GM19438 (cell line): ENCODE measurements around the gene SLC26A8.
"Not testable (repeated sequence)": the region's sequence is repeated elsewhere in the genome, so short reads cannot be mapped to it uniquely, and the experiment has no call there.

ENCODE experiments used
- ATAC-seq: cut with Tn5 transposase; IDR thresholded peaks from one replicate; pipeline ENCODE4 v1.9.1; 2021; ENCODE audit warnings: low read depth; ENCODE audit not compliant: unreplicated experiment

The SLC26A8 gene

GRCh38 chr6:35919085-35919826, 105.2 kb downstream of the SLC26A8 start:
- ATAC-seq = no peak

GRCh38 chr6:35916893-35917292, 107.5 kb downstream of the SLC26A8 start:
- not testable (repeated sequence) for ATAC-seq

- ATAC-seq = no peak
Measured at GRCh38 chr6:35916056-35916455, 108.4 kb downstream of the SLC26A8 start.

GRCh38 chr6:35914536-35914935, 109.9 kb downstream of the SLC26A8 start:
- ATAC-seq = no peak

- ATAC-seq = no peak
Measured at GRCh38 chr6:35911871-35912653, 112.4 kb downstream of the SLC26A8 start.

- ATAC-seq = not testable (repeated sequence)
Measured at GRCh38 chr6:35909571-35909970, 114.9 kb downstream of the SLC26A8 start.

GRCh38 chr6:35908753-35909401, 115.6 kb downstream of the SLC26A8 start:
- ATAC-seq = not testable (repeated sequence)

- no peak for ATAC-seq
Measured at GRCh38 chr6:35907750-35908149, 116.7 kb downstream of the SLC26A8 start.

- ATAC-seq = no peak
Measured at GRCh38 chr6:35906499-35906846, 118.0 kb downstream of the SLC26A8 start.

GRCh38 chr6:35905841-35906498, 118.5 kb downstream of the SLC26A8 start:
- no peak for ATAC-seq

GRCh38 chr6:35905141-35905785, 119.2 kb downstream of the SLC26A8 start:
- ATAC-seq = no peak

- ATAC-seq = no peak
Measured at GRCh38 chr6:35903679-35904078, 120.8 kb downstream of the SLC26A8 start.

- no peak for ATAC-seq
Measured at GRCh38 chr6:35900448-35900847, 124.0 kb downstream of the SLC26A8 start.

GRCh38 chr6:35898003-35898402, 126.4 kb downstream of the SLC26A8 start:
- ATAC-seq = no peak

GRCh38 chr6:35897486-35897885, 127.0 kb downstream of the SLC26A8 start:
- no peak for ATAC-seq

GRCh38 chr6:35897036-35897435, 127.4 kb downstream of the SLC26A8 start:
- ATAC-seq = no peak

- ATAC-seq = no peak
Measured at GRCh38 chr6:35896228-35896627, 128.2 kb downstream of the SLC26A8 start.

- ATAC-seq = no peak
Measured at GRCh38 chr6:35895560-35895959, 128.9 kb downstream of the SLC26A8 start.

- no peak for ATAC-seq
Measured at GRCh38 chr6:35894776-35895175, 129.7 kb downstream of the SLC26A8 start.
